ENCODE measurements around the gene ZBTB7C. TPM values are rescaled to one million over a fixed set of nuclear protein-coding genes. Genes with fewer than 3 reads are reported as not detected.

The ZBTB7C gene
- total RNA-seq, 2 donors from 2014 or later: 1.3 to 2.3 TPM

DNA sequence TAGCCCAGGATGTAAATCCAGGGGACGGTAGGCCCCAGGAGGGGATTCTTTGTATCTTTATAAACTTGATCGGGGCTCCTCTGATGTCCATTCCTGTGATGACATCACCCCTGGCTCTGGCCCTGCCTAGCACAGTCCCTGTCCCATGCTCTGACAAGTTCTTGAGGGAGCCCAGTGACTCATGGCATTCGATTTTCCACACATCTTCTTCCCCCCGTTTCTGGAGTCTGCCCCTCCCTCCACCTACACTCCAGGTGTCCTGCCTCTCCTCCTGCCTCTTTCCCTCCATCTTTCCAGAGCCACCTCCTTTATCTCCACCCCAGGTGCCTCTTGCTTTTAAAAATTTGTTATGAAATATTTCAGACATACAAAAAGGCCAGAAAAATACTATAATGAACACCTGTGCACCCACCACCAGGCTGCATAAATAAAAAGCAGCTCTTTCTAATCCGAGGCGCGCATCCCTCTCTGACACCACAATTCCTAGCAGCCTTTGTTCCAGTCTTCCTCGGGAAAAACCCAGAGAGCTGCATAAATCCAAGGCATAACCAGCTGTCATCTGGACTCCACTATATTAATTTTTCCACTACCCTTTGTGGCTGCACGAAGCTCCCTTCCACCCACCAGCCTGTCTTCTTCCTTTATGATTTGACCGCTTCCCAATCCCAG, 207.7 kb downstream of the ZBTB7C start:
- no peak for DNase-seq
- WGBS, 2 donors: 68 to 71% methylated on average over 10 of the region's 10 CpGs
- H3K4me3 ChIP-seq: no peak overlapping the region
- H3K36me3 ChIP-seq (replicated peaks in 1 of 2; ENCODE audit: insufficient read depth in 1 of 2, low read depth in 2 of 2): no peaks in the 10 kb centered on the region
- TF ChIP-seq POLR2A (IDR thresholded peaks at IDR 0.05): no peak
- TF ChIP-seq, protein P1, sequence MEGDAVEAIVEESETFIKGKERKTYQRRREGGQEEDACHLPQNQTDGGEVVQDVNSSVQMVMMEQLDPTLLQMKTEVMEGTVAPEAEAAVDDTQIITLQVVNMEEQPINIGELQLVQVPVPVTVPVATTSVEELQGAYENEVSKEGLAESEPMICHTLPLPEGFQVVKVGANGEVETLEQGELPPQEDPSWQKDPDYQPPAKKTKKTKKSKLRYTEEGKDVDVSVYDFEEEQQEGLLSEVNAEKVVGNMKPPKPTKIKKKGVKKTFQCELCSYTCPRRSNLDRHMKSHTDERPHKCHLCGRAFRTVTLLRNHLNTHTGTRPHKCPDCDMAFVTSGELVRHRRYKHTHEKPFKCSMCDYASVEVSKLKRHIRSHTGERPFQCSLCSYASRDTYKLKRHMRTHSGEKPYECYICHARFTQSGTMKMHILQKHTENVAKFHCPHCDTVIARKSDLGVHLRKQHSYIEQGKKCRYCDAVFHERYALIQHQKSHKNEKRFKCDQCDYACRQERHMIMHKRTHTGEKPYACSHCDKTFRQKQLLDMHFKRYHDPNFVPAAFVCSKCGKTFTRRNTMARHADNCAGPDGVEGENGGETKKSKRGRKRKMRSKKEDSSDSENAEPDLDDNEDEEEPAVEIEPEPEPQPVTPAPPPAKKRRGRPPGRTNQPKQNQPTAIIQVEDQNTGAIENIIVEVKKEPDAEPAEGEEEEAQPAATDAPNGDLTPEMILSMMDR (IDR thresholded peaks at IDR 0.05): no peak
- intact Hi-C loops (cut with DNase I): no loop called here
- no peak overlapping the region for H3K27ac ChIP-seq
- H3K27me3 ChIP-seq: no peaks in the 10 kb centered on the region
- no peaks in the 10 kb centered on the region for H3K9me3 ChIP-seq
- H3K4me1 ChIP-seq: no peaks in the 10 kb centered on the region
- ATAC-seq: no peak

DNA sequence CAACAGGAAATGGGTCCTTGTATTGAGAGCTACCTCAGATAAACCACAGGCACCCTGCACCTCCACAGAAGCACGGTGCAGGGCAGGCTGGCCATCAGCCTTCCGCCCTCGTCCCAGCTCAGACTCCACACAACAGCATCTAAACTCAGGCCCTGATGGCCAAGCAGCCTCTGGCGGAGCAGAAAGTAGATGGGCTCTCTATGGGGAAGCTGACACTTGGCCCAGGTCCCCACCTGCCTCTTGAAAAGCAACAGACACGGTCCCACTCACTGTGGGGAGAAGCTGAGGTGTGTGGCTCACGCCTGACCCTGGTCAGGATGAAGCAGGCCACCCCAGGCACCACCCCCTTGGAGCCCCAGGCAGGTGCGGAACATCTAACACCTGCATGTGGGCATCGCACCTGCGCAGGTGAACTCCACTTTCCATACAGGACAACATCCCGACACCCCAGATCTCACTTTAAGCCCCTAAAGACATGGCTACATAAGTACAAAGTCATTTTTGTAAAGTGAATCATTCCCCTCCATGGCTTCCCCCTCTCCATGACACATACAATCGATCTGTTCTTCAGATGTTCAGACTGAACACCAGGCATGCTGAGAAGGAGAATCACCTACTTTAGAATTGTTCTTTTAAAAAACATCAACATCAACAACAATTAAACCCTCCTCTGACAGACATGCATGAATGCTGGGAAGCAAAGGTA, 208.4 kb downstream of the ZBTB7C start:
- DNase-seq (no peak), ATAC-seq (no peak)
- intact Hi-C loops (cut with DNase I): no loop called here
- Histone ChIP-seq H3K4me3 (no peak overlapping the region), H3K9me3 (no peaks in the 10 kb centered on the region), H3K27me3 (no peaks in the 10 kb centered on the region), H3K27ac (no peak overlapping the region), H3K4me1 (no peaks in the 10 kb centered on the region), H3K36me3 (replicated peaks in 1 of 2; ENCODE audit: insufficient read depth in 1 of 2, low read depth in 2 of 2) (no peaks in the 10 kb centered on the region)
- TF ChIP-seq, protein P1 (IDR thresholded peaks at IDR 0.05): no peak
- TF ChIP-seq POLR2A (IDR thresholded peaks at IDR 0.05): no peak
- 84 to 85% methylated on average over 8 to 11 of the region's 11 CpGs for WGBS, 2 donors

DNA sequence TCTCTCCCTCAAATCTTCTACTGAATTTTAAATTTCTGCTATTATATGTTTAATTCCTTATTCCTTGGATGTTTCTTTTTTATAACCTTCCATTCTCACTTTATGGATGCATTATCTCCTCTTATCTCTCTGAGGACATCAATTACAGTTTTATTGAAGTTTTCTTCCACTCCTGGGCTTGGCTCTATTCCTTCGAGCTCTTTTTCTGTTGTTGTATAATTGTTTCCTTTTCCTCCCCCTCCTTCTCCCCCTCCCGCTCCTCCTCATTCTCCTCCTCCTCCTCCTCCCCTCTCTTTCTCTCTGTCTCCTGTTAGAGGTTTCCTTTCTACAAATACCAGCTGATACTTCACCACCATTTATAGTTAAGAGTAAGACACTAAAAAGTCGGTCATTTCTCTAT, 209.8 kb downstream of the ZBTB7C start:
- peaks cover 1% of the 10 kb centered on the region for H3K4me1 ChIP-seq
- TF ChIP-seq POLR2A (IDR thresholded peaks at IDR 0.05): no peak
- TF ChIP-seq, protein P1 (IDR thresholded peaks at IDR 0.05): no peak
- H3K4me3 ChIP-seq: no peak overlapping the region
- ATAC-seq (no peak), DNase-seq (no peak)
- intact Hi-C loops (cut with DNase I): no loop called here
- 56 to 60% methylated on average over 3 of the region's 3 CpGs for WGBS, 2 donors
- no peaks in the 10 kb centered on the region for H3K27me3 ChIP-seq
- no peaks in the 10 kb centered on the region for H3K36me3 ChIP-seq (replicated peaks in 1 of 2; ENCODE audit: insufficient read depth in 1 of 2, low read depth in 2 of 2)
- no peaks in the 10 kb centered on the region for H3K9me3 ChIP-seq
- H3K27ac ChIP-seq: no peak overlapping the region

DNA sequence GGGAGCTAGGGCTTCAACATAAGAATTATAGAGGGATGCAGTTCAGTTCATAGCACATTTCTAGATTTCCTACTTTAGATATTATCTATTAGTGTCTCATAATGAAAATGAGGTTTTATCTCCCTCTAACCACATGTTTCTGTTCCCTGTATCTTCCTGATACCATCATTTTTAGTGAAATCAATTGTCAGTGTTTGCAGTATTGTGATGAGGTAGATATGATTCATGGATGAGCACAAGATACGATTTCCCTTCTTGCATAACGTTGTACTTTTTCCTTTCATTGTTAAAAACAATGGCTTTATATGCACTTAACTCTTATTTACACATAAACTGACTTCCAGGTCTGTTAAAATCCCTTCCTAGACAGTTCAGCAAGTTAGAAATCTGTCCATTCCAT, 211.4 kb downstream of the ZBTB7C start:
- 70 to 71% methylated on average over 2 of the region's 2 CpGs for WGBS, 2 donors
- DNase-seq: no peak
- no peaks in the 10 kb centered on the region for H3K36me3 ChIP-seq (replicated peaks in 1 of 2; ENCODE audit: insufficient read depth in 1 of 2, low read depth in 2 of 2)
- no peaks in the 10 kb centered on the region for H3K9me3 ChIP-seq
- TF ChIP-seq POLR2A (IDR thresholded peaks at IDR 0.05): no peak
- TF ChIP-seq, protein P1 (IDR thresholded peaks at IDR 0.05): no peak
- no peak overlapping the region for H3K4me3 ChIP-seq
- no peak for ATAC-seq
- no peak overlapping the region for H3K27ac ChIP-seq
- no peaks in the 10 kb centered on the region for H3K27me3 ChIP-seq
- peaks cover 11% of the 10 kb centered on the region for H3K4me1 ChIP-seq
- intact Hi-C loops (cut with DNase I): no loop called here

DNA sequence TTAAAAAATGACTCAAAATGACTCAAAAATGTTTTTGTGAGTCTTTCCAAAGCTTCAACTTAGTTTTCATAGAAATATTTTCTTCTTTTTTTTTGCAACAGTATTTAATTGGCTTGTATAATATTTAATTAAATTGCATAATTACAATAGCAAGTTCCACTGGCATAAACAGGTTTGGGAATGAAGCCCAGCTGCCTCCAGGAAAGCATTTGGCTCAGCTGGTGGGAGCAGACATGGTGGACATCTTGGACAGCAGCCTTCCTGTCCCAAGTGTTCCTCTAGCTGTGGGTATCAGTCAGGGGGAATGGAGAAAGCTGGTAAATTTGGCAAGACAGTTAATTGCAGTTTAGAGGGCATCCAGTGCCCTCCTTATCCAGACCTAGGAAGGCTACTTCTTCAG, 213.4 kb downstream of the ZBTB7C start:
- peaks cover 11% of the 10 kb centered on the region for H3K4me1 ChIP-seq
- intact Hi-C loops (cut with DNase I): no loop called here
- DNase-seq (no peak), ATAC-seq (no peak)
- no peaks in the 10 kb centered on the region for H3K9me3 ChIP-seq
- TF ChIP-seq, protein P1 (IDR thresholded peaks at IDR 0.05): no peak
- no peak for TF ChIP-seq POLR2A (IDR thresholded peaks at IDR 0.05)
- no peaks in the 10 kb centered on the region for H3K36me3 ChIP-seq (replicated peaks in 1 of 2; ENCODE audit: insufficient read depth in 1 of 2, low read depth in 2 of 2)
- H3K27ac ChIP-seq: no peak overlapping the region
- no peak overlapping the region for H3K4me3 ChIP-seq
- H3K27me3 ChIP-seq: no peaks in the 10 kb centered on the region

All from body of pancreas (tissue), 4 donors.